Fibroblast of upper back skin (primary cell): ENCODE results near the gene TP53I11.

ENCODE experiments used
- DNase-seq: peaks from one replicate; pipeline ENCODE4 v3.0.0-alpha.2; 2013

The TP53I11 gene, protein sequence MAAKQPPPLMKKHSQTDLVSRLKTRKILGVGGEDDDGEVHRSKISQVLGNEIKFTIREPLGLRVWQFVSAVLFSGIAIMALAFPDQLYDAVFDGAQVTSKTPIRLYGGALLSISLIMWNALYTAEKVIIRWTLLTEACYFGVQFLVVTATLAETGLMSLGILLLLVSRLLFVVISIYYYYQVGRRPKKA

DNA sequence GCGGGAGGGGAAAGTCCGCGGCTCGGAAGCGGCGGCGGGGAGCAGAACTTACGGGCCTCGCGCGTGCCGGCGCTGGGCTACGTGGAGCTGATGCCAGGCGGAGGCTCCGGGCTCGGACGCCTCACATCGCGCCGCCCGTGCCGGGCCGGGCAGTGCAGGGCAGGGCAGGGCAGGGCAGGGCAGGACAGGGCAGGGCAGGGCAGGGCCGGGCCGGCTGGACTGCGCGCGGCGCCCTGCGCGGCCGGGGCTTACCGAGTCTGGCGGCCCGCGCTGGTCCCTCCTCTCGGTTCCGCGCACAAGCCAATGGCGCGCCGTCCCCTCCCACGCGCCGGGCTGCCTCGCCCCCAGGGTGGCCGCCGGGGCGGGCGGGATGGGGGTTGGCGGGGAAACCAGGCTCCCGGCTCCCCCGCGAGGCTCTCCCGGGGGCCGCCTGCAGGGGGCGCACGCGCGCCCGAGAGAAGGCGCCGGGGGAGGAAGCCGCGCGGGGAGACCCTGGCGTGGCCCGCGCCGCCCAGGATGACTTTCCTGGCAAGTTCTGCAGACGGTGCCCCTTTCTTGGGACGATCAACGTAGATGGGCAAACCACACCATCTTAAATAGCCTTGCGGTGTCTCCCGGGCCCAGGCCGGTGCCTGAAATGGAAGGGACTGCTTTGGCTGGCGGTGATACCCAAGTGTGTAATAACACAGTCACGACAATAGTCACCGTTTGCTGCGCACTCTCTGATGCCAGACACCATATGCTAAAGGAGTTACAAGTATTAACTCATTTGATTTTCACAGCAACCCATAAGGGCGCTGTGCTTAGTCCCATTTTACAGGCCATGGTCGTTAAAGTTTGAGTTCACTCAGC is at the start of gene TP53I11:
Gene TP53I11, minus strand, starts transcription at position 259 of the 852 bp plus-strand sequence. CDS start 12,548 bp downstream, outside the sequence.
- peak; percentile 65 for DNase-seq

DNA sequence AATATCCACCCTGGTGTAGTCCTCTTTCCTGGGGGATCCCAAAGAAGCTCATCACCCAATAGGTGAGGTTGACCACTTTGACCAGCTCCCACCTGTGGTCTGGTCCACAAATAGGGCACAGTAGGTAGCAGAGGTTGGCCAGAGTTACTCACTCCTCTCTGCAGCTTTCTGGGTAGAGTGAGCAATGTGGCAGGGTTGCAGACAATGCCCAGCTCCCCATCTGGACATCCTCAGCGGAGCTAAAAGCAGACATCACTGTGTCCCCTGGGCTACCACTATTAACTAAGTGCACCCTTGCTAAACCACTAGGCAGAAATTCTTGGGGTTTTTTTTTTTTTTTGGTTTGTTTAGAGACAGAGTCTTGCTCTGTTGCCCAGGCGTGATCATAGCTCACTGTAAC is 48.4 kb upstream of the TP53I11 start:
- no peak for DNase-seq

DNA sequence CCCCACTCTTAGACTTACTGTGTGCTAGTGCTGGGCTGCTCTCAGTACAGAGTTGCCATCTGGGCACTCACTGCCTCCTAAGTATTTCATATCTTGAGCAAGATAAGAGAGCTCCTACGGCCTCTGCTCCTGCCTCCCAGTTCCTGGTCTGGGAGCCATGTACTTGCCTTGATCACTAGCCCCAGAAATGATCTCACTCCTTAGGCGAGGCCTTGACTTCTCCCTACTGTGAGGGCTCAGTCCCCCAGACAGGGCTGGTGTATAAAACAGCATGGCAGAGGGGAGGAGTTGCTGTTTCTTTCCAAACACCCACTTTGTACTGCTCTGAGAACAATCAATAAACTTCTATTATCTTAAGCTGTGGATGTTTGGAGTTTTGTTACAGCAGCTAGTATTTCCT is 47.4 kb upstream of the TP53I11 start:
- no peak for DNase-seq

DNA sequence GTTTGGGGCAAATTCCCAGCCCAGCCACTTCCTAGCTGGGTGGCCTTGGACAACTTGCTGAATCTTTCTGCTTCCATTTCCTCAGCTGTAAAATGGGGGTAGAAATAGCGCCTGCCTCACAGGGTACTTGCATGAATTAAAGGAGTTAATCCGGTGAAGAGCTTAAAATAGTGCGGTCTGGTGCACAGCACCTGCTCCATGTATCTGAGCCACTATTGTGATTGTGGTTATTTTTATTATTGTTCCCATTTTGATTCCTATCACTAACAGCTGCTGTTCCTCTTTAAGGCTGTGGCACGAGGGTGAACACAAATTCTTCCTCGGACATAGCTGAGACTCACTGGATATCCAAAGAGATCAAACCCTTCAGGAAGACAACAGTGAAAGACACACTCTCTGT is 46.9 kb upstream of the TP53I11 start:
- DNase-seq, result no peak

DNA sequence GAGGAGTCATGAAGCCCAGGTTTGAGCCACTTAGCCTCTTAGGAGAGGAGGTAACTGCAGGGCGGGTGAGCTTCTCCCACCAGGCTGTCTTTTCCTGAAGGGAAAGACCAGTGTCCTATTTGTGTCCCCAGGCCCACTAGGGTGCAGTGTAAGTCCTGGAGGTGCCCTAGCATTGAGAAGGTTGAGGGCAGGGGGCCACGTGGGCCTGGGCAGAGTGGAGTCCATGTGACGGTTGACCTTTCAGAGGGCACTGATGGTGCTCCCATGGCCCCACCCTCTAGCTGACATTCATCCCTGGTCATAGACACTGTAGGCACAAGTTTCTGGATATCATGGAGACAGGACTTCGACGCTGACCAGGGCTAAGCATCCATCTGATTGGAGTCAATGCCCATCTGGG is 44.1 kb upstream of the TP53I11 start:
- DNase-seq, result no peak

DNA sequence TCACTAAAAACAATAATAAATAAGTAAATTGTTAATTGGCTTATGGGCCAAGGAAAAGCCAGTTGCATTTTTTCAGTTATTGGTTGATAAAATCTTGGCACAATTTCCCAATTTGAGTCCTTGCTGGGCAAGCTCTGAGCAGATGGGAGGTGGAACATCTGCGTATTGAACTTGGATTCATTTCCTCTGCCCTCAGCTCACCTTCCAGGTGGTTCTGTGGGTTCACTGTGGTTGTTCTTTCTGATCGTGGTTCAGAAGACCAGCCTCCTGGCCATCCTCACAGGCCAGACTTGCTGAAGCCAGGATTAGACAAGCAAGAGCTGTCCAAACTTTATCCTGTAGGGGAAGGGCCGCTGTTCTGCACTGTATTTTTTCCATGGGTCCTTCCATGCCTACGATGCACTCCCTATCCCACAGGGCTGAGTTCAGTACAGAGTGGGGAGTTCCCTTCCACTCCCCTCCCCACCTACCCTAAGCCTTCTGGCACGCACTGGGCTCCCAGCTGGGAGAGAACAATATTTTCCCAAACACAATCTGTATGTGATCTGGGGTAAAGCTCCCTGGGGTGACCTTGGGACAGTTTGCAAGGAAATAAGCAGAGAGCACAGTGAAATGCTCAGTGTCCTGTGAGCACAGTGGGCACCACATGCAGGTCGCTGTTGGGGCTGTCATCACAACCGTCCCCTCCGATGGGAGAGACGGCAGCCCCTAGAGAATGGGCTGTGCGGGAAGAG is 43.5 kb upstream of the TP53I11 start:
- DNase-seq, result no peak

DNA sequence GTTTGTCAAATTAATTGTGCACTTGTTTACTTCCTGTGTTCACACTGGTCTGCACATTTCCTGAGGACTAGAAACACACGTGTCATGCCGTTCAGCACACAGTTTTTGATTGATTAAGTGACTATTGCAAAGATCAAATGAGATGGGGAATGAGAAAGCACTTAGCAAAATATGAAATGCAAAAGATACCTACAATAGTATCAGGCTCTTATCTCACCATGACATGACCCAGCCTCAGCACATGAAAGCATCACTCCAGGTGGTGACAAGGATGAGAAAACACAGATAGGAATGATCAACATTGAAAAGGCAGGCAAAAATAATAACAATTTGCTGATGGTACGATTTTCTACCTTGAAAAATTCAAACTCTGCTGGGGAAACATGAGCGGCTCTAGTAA is 42.1 kb upstream of the TP53I11 start:
- no peak for DNase-seq

DNA sequence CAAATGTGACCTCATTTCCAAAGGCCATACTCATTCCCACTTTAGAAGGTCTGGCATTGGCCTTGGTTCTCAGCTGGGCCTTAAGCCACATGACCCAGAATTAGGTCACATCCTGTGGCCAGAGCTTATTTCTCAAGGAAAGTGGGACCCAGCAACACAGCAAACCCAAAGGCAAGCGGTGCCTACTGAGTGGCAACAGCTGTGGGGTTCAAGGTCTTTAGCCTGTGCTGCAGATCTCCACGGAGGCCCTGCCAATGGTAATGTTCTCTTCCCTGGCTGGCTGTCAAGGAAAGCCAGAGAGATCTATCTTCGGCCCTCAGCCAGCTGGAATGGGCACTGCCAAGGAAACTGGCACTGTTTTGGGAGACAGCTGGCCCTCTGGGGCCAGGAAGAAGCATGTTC is 41.5 kb upstream of the TP53I11 start:
- no peak for DNase-seq

DNA sequence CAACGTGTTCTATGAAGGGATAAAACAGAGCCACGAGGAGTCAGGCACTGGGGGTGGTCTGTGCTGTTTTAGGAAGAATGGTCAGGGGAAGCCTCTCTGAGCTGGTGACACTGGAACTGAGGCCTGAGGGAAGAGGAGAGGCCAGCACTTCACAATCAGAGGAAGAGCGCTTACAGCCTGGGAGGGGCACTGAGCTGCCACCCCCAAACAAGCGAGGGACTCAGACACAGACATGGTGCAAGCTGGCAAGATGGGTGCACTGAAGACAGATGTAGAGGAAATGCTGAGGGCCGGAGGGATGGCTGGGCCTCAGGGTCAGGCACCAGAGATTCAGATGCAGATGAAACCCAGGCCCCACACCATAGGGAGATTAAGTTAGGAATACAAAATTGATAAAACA is 40.0 kb upstream of the TP53I11 start:
- no peak for DNase-seq

DNA sequence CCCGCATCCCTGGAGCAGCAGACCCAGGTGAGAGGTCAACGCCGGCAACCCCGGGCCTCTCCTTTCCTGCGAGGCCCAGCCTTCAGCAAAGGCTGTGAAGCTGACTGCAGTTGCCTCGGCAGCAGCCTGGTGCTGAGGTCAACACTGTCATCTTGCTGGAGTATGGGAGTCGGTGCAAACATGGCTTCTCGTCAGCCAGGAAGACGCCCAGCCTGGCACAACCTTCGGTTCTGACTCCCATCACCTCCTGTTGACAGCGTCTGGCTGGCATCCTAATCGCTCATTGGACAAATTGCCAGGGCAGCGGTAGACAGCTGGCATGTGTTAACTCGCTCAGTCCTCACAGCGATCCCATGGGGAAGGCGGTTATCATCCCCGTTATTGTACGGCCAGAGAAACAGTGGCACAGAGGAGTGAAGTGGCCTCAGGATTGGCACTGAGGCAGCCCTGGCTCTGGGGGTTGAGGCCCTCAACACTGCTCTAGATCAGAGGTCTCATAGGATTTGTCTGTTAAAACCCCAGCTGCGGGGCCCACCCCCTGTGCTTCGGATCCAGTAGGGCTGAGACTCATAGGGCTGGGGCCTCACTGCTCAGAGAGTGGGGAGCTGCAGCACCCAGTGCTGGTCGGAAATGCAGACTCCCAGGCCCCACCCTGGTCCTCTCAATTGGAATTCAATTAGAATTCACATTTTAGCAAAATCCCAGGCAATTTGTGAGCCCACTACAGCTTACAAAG is 39.3 kb upstream of the TP53I11 start:
- no peak for DNase-seq

DNA sequence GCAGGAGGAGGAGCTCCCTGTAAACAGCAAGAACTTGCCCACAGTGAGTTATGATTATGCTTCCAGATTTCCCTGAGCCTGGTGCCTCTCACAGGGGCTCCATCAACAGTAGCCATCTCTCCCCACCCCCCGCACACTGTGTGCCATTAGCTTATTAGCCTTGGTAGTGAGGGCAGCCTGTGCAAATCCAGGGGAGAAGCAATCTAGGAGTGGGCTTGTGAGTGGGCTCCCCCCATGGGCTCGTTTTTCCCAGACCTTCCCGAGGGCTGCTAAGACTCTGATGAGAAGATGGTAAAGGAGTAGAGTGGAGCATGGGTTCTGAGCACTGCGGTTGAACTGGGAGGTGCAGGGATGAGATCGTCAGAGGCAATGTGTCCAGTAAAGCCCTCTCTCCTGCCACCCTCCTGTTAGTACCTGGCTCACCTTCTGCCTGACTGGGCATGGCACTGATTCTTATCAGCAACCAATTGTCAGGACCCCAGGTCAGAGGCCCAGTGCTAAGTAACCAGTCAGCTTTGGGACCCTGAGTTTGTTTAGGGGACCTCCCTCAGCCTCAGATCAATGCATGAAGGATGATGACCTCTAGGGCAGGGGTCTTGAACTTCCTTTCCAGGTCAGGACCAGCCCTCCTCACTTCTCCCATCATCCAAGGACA is 38.4 kb upstream of the TP53I11 start:
- no peak for DNase-seq

DNA sequence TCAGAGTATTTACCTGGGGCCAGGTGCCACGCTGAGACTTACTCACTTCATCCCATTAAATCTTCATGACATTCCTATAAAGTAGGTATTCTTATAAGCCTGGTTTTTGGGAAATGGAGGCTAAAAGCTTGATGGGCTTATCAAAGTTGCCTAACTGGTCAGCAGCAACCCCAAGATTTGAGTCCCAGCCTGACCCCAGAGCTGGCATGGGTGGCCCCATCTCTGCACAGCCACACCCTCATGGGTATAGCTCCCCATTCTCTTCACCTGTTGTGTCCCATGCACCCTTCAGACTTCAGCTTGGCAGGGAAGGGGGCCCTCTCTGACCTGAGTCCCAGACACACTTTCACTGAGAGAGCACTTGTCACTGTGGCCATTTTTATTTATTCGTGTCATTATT is 37.4 kb upstream of the TP53I11 start:
- DNase-seq, result no peak

DNA sequence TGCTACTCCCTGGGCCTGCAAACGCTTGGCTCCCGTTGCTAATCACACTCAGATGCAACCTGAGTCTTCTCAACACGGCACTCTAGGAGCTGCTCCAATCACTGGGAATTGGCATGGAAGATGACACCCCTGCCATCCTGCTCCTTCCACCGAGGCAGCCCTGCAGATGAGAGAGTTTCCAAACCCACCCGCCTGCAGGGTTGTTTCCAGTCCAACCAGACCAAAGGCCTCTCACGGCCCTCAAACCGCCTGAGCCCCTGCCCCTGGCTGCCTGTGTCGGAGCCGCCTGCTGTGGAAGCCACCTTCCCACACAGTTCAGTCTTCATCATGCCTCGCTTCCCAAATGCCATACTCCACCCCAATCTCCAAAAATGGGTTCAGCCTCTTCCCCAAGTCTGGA is 36.8 kb upstream of the TP53I11 start:
- DNase-seq, result no peak

DNA sequence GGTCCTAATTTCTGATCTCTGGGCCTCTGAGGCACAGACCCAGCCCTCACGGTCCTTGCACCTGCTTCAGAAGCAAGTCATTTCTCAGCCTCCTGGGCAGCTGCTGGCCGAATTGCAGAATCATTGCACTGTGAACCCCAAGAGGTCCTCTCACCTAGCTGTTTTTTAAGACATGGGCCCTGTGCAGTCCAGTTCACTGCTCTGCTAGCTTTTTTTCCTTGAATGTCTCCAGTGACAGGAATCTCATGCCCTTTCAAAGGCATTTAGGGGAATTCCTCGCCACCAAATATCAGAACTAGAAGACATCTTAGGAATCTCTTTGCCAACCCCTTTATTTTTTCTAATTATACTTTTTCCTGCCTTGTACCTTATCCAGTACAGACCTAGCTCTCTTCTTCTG is 35.6 kb upstream of the TP53I11 start:
- no peak for DNase-seq

DNA sequence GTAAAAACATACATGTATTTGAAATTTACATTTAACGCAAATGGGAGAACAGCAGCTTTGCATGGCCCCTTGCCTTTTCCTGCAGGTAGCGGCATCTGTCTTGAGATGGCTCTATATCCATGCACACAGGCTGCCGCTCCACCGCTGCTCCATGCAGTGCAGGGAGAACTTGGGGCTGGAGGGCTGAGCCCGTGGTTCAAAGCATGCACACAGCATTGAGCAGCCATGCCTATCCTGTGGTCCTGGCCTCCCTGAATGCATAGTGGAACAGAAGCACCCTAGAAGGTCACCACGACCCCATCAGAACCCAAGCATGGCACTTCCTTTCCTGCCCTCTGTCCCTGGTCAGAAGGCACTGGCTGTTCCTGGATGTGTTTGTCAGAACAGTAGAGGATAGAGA is 35.0 kb upstream of the TP53I11 start:
- DNase-seq, result no peak

DNA sequence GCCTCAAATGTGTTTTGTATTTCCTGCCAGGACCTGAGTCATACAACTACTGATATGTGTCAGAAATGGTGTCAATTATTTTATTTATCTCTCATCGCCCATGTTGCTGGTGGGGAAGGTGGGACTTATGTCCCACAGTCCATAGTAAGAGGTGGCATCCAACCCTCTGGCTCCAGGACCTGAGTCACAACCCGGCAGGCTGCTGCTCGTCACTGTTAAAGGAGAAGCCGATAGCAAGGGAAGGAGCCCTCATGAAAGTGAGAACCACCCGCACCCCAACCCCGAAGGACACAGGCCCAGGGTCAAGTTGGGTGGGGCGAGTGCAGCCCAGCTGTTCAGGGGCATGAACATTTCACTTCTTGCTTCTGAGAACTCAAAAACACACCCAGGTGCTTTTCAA is 33.1 kb upstream of the TP53I11 start:
- DNase-seq, result no peak

DNA sequence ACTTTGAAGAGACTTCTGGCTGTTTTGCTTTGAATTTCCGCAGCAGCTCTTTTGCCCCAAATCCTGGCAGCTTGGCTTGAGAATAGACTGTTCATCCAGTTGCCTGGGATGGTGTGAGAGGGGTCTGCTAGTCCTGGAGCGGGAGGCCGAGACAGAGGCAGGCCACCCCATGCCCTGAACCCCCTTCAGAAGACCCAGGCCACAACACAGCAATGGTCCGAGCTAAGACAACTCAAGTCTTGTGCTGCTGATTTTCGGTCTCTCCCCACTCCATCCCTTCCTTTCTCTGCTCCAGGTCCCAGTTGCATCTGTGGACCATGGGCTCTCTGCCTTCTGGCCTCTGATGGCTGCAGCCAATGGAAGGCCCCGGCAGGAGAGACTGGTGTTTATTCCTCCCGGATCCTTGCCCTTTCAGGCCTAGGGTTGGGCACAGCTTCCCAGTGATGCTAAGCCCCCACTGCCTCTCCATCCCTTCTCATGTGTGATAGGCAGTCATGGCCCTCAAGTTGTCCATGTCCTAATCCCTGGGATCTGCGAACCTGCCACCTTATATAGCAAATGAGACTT is 31.9 kb upstream of the TP53I11 start:
- no peak for DNase-seq

DNA sequence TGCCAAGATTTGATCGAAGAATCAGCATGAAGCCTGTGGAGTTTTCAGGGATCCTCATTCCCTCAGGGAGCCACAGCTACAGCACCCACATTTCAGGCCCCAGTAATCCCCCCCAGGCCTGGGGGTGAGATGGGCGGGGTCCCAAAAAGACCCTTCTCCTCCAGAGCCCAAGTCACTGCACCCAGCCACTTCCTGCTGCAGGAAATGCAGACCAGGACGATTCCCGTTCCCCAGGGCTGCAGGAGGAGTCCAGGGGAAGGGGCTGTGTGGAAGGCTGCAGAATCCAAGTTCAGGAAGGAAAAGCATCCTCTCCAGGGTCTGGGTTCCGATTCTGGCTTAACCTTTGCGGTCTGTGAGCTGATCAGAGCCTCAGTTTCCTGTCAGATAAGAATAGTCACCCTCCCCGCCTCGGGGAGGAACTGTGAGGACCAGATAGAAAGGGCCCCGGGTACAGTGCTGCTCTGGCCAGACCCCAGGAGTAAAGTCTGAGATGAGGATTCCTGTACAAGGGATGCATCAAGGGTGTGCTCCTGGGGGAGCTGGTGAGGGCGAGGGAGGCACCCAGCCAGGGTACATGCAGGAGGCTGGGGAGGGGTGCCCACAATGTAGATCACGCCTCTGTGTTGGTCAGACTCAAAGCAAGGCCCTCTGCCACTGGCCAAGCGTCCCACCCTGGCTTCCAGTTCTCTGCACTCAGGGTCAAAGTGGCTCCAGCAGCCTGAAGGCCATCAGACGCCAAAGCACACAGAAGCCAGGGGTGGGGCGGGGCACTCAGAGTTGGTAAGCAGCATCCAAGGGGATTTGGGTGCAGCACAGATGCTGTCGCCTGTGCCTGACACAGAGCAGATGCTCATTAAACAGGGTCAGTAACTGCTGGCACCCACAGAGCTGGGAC is 30.1 kb upstream of the TP53I11 start:
- no peak for DNase-seq

DNA sequence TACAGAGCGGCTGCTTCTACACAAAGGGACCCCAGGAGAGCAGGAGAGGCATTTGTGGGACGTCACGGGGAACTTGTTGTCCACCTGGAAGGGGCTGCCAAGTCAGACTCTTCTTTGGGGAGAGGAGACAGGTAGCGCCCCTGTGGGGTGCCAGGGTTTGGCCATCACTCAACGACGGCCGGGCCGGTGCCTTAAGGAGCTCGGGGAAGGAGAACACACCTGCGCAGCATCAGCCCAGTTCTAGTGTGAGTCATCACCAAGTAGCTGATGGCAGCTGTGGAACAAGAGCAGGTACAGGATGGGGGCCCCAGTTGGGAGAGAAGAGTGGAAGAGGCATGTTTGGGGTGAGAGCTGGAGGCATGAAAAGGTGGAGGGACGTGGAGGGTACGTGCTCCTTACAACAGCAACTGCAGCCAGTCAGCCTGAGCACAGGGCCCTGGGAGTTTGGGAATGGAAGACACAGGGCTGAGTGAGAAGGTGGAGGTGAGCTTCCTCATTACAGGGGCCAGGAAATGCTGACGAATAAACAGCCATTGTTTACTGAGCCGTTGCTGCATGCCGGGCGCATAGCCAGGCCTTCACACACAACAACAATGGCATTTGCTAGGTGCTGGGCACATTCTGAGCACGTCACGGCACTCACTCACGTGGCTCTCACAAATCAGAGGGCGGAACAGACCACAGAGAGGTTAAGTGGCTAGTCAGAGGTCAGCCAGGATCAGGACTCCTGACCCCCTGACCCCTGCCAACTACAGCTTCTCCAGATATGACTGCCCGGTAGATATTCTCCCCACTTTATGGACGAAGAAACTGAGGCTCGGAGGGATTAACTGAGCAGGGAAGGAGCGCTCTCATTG is 29.1 kb upstream of the TP53I11 start:
- no peak for DNase-seq

DNA sequence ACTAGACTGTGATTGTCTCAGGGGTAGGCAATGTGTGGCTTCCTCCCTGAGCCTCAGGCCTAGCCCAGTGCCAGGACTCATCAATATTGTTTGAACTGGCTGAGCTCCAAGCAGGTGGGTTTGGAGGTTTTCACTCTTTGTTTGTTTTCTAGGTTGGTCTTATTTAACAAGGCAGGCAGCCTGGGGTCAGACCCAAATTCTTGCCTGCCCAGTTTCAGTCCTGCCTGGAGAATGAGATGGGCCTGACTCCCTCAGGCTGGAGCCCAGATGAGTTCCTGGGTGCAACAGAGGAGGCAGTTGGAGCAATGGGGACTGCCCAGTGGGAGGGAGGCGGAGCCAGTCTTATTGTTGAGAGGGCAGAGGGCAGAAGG is 28.3 kb upstream of the TP53I11 start:
- no peak for DNase-seq
